GM06990 (cell line): ENCODE results near the gene TOR1AIP1.

ENCODE experiments used
- DNase-seq: peaks from one replicate; pipeline ENCODE4 v3.0.0-alpha.2; 2011; ENCODE audit not compliant: insufficient read length; ENCODE audit errors: extremely low read depth
- H3K27me3 ChIP-seq: replicated peaks from 2 replicates; pipeline ENCODE4 v1.6.0; 2011; ENCODE audit warnings: low read length; ENCODE audit not compliant: control insufficient read depth, insufficient read depth
- H3K36me3 ChIP-seq: 2 replicates; pipeline ENCODE4 v1.5.1; 2011; ENCODE audit warnings: low read length; ENCODE audit not compliant: control insufficient read depth, insufficient read depth
- H3K4me3 ChIP-seq: replicated peaks from 2 replicates; pipeline ENCODE4 v1.5.1; 2011; ENCODE audit warnings: low read depth, mild to moderate bottlenecking, control low read depth, low read length
- TF ChIP-seq, protein P1 (sequence below): IDR thresholded peaks from 2 replicates; pipeline ENCODE4 v1.5.1; 2011; ENCODE audit warnings: low read length, control low read depth, mild to moderate bottlenecking, inconsistent platforms; ENCODE audit not compliant: insufficient read depth, poor library complexity, severe bottlenecking

The TOR1AIP1 gene

GRCh38 chr1:179867493-179868330 is 14.4 kb upstream of the TOR1AIP1 start:
- Histone ChIP-seq H3K36me3 (peaks cover 3% of the 10 kb centered on the region), H3K4me3 (no peak overlapping the region), H3K27me3 (no peaks in the 10 kb centered on the region)
- no peak for DNase-seq
- TF ChIP-seq, protein P1, sequence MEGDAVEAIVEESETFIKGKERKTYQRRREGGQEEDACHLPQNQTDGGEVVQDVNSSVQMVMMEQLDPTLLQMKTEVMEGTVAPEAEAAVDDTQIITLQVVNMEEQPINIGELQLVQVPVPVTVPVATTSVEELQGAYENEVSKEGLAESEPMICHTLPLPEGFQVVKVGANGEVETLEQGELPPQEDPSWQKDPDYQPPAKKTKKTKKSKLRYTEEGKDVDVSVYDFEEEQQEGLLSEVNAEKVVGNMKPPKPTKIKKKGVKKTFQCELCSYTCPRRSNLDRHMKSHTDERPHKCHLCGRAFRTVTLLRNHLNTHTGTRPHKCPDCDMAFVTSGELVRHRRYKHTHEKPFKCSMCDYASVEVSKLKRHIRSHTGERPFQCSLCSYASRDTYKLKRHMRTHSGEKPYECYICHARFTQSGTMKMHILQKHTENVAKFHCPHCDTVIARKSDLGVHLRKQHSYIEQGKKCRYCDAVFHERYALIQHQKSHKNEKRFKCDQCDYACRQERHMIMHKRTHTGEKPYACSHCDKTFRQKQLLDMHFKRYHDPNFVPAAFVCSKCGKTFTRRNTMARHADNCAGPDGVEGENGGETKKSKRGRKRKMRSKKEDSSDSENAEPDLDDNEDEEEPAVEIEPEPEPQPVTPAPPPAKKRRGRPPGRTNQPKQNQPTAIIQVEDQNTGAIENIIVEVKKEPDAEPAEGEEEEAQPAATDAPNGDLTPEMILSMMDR: peak; percentile 81

GRCh38 chr1:179870870-179871269 is 11.2 kb upstream of the TOR1AIP1 start:
- DNase-seq: no peak
- Histone ChIP-seq H3K36me3 (no peaks in the 10 kb centered on the region; the same call in none of the 2 replicates), H3K27me3 (no peaks in the 10 kb centered on the region), H3K4me3 (no peak overlapping the region)
- TF ChIP-seq, protein P1: no peak

DNA sequence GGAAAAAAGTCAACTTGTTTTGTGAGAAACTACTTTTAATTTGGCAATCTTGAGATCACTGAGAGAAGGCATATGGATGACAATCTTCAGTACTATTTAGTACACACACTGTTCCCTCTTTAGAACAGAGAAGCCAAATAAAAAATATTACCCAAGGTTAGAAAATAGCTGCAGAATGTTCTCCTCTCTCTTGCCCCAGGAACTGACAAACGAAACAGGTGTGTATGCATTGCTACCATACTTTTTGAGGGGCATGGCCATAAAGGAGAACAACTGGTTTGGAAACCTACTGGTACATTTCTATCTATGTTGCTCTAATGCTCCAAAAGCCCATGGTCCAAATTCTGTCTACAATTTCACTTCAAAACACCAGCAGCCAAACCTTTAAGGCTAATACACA is 10.1 kb upstream of the TOR1AIP1 start:
- no peak for DNase-seq
- Histone ChIP-seq H3K4me3 (no peak overlapping the region), H3K27me3 (no peaks in the 10 kb centered on the region), H3K36me3 (no peaks in the 10 kb centered on the region; the same call in none of the 2 replicates)
- TF ChIP-seq, protein P1: no peak

DNA sequence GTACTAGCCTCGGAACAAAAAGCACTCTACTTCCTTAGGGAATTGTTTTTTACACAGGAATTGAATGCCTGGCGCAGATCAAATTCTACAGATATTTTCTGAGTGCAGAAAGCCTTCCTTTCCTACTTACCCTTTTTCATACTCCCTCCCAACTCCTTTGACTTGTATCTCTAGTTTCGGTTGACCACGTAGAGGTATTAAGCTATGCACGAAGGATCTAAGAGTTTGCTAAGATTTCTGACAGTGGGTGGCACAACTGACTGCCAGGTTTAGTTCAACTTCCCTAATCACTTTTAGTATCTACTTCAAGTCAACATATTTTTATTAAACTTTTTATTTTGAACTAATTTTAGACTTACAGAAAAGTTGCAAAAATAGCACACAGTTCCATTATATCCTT is 9.5 kb upstream of the TOR1AIP1 start:
- H3K4me3 ChIP-seq: no peak overlapping the region
- TF ChIP-seq, protein P1: no peak
- no peaks in the 10 kb centered on the region; the same call in none of the 2 replicates for H3K36me3 ChIP-seq
- H3K27me3 ChIP-seq: no peaks in the 10 kb centered on the region
- DNase-seq: no peak

DNA sequence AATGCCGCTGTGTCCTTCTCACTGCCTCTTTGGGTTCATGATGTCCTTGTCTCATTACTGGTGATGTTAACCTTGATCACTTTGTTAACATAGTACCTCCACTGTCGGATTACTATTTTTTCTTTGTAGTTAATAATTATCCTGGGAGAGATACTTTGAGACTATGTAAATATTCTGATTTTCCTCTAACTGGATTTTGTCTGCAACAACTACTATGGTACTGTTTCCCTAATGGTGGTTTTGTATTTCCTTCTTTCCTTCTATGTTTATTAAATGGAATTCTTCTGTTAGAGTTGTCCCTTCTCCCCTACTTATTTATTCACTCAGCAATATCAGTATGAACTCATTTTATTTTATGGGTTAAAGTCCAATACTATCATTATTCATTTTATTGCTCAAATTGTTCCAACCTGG is 8.6 kb upstream of the TOR1AIP1 start:
- H3K4me3 ChIP-seq: no peak overlapping the region
- no peaks in the 10 kb centered on the region for H3K27me3 ChIP-seq
- TF ChIP-seq, protein P1: no peak
- no peaks in the 10 kb centered on the region; the same call in none of the 2 replicates for H3K36me3 ChIP-seq
- no peak for DNase-seq
